ENCODE data around the gene GLI3.

DNA sequence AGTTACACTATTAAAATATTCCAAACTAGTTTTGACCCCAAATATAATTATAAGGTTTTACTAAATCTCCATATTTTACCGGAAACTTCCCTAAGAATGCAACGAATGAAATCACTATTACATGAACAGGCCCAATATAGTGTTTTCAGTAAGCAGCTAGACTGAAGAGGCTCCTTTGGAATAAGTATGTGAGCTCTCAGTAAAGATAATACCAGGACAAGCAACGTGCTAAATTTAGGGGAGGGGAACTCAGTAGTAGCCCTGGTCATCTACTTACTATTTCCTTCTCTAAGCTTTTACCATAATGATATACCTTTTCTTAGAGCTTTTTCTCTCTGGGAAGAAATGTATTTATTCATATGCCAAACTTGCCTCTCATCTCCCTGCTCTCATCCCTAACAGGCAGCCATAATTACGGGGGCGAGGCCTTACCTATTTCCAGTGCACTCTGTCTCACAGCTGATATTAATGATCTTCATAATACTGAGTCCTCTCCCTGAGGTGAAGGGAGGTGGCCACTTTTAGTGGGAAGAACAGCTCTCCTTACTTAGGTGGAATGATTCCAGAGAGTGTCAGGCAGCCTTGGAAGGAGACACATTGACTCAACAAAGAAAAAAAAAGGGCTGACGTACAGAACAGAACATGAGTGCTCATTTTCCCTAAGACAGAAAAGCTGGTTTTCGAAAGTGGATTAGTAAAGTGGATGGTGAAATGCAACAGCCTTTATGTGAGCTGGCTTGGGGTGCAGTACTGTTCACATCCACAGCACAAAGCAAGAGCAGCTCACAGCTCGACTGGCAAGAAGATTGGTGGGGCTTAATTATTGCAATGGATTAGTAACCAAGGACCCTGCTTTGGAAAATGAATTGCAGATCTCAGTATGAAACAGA lies 165.4 kb downstream of the GLI3 start:
- TF ChIP-seq, protein P1, sequence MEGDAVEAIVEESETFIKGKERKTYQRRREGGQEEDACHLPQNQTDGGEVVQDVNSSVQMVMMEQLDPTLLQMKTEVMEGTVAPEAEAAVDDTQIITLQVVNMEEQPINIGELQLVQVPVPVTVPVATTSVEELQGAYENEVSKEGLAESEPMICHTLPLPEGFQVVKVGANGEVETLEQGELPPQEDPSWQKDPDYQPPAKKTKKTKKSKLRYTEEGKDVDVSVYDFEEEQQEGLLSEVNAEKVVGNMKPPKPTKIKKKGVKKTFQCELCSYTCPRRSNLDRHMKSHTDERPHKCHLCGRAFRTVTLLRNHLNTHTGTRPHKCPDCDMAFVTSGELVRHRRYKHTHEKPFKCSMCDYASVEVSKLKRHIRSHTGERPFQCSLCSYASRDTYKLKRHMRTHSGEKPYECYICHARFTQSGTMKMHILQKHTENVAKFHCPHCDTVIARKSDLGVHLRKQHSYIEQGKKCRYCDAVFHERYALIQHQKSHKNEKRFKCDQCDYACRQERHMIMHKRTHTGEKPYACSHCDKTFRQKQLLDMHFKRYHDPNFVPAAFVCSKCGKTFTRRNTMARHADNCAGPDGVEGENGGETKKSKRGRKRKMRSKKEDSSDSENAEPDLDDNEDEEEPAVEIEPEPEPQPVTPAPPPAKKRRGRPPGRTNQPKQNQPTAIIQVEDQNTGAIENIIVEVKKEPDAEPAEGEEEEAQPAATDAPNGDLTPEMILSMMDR (IDR thresholded peaks at IDR 0.05) = no peak; the same call in 1 of the 2 replicates
- TF ChIP-seq ZFX (IDR thresholded peaks at IDR 0.05; ENCODE audit: borderline replicate concordance) = no peak

Measured in 22Rv1 (cell line).